ENCODE results near the gene C16orf82. TPM values are rescaled to one million over a fixed set of nuclear protein-coding genes. Genes with fewer than 3 reads are reported as not detected.

C16orf82 gene
- total RNA-seq, 1 donor from 2014 or later: not detected

DNA sequence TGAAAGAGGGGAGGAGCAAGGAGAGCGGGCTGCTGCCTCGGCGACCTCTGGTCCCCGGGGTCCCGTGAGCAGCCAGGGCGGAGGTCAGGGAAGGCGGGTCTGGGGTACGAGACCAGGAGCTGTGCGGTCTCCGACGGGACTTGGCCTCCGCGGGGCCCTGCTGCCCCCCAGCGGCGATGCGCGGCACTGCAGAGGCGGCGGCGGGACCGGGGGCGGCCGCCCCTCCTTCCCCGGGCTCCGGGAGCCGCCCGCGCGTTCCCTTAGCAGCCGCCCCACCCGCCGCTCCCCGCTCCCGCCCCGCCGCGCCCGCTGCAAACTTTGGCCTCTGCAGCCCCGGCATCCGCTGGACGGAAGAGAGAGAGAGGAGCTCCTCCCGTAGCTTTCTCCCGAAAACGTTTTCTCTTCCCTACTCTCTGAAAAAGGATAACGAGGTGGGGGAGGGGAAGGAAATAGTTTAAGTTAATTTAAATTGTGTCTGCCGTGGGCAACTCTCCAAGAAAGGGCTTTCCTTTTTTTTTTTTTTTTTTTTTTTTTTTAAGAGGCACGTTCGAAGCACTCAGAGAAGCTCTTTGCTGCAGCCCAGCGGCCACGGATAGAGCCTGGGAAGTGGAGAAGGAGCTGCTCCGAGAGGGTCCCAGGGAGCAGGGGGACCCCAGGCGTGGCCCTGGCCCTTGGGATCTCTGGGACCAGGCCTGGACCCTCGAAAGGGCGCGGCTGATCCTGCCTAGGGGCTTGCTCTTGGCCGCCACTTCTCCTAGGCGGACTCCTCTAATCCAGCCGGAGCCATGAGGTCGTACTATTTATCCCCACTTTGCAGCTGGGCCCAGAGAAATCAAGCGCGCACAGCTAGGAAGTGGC lies 43.2 kb downstream of the C16orf82 start:
- no peak for DNase-seq (ENCODE audit: low read depth)
- peak; percentile 67 for TF ChIP-seq CTCF (conservative IDR thresholded peaks at IDR 0.05; ENCODE audit: low read depth, low read length)
- peak overlapping the region; percentile 42 for H3K4me3 ChIP-seq (ENCODE audit: low read depth, low read length)

- TF ChIP-seq CTCF (conservative IDR thresholded peaks at IDR 0.05; ENCODE audit: low read depth, low read length): no peak
- no peak for DNase-seq (ENCODE audit: low read depth)
- H3K4me3 ChIP-seq (ENCODE audit: low read depth, low read length): no peak overlapping the region
Observed at GRCh38 chr16:27110524-27110896, 43.8 kb downstream of the C16orf82 start.

GRCh38 chr16:27111486-27111885 lies 44.8 kb downstream of the C16orf82 start:
- DNase-seq (ENCODE audit: low read depth): no peak
- H3K4me3 ChIP-seq (ENCODE audit: low read depth, low read length): no peak overlapping the region
- no peak for TF ChIP-seq CTCF (conservative IDR thresholded peaks at IDR 0.05; ENCODE audit: low read depth, low read length)

DNA sequence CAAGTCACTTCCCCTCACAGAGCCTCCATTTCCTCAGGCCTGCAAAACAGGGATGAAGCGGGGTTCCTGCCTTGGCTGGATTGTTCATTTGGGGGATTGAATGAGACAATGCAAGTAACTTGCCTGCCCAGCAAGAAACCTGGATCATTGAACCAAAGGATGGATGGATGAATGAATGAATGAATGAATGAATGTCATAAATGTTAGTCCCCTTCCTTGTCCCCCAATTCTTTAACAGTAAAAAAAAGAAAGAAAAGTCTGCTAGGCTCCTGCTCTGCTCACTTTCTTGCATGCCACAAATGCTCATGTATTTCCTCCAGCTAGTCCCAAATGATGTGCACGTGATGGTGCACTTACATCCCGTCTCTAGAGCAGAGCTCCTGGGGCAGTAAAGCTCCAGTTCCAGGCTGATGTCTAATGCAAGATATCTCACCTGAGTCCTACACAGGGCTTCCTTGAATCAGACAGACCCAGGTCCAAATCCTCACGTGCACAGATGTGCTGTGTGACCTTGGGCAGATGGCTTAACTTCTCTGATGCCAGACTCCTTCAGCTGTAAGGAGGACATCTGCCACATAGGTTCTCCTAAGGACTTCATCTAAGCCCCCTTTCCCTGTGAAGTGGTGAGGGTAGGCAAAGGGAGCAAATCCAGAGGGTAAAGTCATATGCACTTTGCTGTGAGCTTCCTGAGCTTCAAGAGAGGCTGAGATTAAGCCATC lies 45.5 kb downstream of the C16orf82 start:
- no peak for TF ChIP-seq CTCF (conservative IDR thresholded peaks at IDR 0.05; ENCODE audit: low read depth, low read length)
- no peak for DNase-seq (ENCODE audit: low read depth)
- no peak overlapping the region for H3K4me3 ChIP-seq (ENCODE audit: low read depth, low read length)

DNA sequence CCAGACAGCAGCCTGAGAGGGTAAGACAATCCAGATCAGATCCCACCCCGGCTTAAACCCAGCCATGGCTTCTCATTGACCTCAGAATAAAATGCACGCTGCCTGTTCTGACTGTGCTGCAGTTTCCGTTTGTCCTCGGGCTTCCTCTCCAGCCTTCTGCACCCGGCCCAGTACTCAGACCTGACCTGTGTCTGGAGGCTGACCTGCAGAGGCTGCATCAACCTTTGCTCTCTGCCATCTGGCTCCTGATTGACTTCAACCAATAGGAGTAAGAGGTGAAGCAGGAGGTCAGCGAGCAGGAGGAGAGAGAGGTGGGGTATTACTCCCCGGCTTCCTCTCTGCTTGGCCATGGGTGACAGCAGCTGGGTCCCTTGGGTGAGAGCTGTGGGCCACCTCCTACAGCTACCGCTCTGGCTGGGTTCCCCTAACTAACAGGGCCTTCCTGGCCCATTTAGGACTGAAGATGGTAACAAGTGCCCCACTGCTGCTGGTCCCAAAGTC lies 46.7 kb downstream of the C16orf82 start:
- H3K4me3 ChIP-seq (ENCODE audit: low read depth, low read length): no peak overlapping the region
- no peak for TF ChIP-seq CTCF (conservative IDR thresholded peaks at IDR 0.05; ENCODE audit: low read depth, low read length)
- no peak for DNase-seq (ENCODE audit: low read depth)

- no peak overlapping the region for H3K4me3 ChIP-seq (ENCODE audit: low read depth, low read length)
- TF ChIP-seq CTCF (conservative IDR thresholded peaks at IDR 0.05; ENCODE audit: low read depth, low read length): no peak
- no peak for DNase-seq (ENCODE audit: low read depth)
Observed at GRCh38 chr16:27114006-27114405, 47.3 kb downstream of the C16orf82 start.
